Testis (tissue), 2 donors: ENCODE results near the gene NFATC2.

Experiments used
- CTCF ChIP-seq, 3 experiments: fragments of 450-650 bp in 2 of 3; fragments of 200-600 bp in 1 of 3; sonication (generic) in 1 of 3; IDR thresholded peaks; one replicate each; pipeline ENCODE4 v1.5.1; 2016 to 2019; ENCODE audit warnings: antibody characterized with exemption in 3 of 3, mild to moderate bottlenecking in 2 of 3, moderate library complexity in 1 of 3
- POLR2A ChIP-seq: fragments of 450-650 bp; IDR thresholded peaks from one replicate; pipeline ENCODE4 v1.6.1; 2017; ENCODE audit warnings: antibody characterized with exemption, mild to moderate bottlenecking, moderate library complexity

GRCh38 chr20:51356871-51357270 lies 185.6 kb downstream of the NFATC2 start:
- TF ChIP-seq POLR2A (no peak), CTCF (IDR thresholded peaks at IDR 0.05) (no peak)
